GM19438 (cell line): Measurements from ENCODE around the gene STK11IP.

Experiments
- ATAC-seq: cut with Tn5 transposase; IDR thresholded peaks from one replicate; pipeline ENCODE4 v1.9.1; 2021; ENCODE audit warnings: low read depth; ENCODE audit not compliant: unreplicated experiment

Gene STK11IP

DNA sequence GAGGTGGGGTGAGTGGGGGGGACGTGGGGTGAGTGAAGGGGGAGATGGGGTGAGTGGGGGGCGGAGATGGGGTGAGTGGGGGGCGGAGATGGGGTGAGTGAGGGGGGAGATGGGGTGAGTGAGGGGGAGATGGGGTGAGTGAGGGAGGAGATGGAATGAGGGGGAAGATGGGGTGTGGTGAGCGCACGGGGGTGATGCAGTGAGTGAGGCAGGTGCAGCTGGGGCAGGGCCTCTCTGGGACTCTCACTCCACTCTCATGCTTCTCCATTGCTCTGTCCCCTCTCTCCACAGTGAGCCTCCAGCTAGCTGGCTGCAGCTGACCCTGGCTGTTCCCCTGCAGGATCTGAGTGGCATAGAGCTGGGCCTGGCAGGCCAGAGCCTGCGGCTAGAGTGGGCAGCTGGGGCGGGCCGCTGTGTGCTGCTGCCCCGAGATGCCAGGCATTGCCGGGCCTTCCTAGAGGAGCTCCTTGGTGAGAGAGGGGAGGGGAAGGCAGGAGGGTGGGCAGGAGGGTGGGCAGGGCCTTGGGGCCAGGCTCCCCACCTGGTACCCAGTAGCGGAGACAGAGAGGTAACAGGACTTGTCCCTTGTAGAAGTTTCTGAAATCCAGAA is 15.9 kb downstream of the STK11IP start:
- no peak for ATAC-seq

DNA sequence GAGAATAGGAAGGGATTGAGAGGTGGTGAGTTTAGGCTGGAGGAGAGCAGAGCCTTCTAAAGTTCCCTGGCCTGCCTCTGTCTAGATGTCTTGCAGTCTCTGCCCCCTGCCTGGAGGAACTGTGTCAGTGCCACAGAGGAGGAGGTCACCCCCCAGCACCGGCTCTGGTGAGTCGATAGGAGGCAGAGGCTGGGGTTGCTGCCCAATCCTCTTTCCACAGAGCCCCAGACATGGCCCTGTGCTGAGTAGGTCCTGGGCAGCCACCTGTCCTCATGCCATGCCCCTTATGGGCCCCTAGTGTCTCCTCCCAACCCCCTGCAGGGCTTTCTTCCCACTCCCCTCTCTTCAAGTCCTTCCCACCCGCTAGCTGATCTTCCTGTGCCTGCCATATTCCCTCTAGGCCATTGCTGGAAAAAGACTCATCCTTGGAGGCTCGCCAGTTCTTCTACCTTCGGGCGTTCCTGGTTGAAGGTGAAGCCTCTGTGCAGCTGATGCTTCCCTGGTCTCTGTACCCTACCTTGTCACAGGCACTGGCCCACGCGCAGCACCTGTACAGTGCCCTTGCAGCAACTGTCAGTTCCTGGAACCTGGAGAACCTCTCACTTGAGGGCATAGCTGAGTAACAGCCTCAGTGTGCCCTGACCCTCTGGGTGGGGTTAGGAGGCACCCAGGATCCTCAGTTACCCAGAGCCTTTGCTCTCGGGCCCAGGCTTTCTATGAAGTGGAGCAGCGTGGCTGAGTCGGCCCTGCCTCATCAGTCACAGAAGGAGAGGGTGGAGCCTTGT is 16.6 kb downstream of the STK11IP start:
- ATAC-seq, result no peak

DNA sequence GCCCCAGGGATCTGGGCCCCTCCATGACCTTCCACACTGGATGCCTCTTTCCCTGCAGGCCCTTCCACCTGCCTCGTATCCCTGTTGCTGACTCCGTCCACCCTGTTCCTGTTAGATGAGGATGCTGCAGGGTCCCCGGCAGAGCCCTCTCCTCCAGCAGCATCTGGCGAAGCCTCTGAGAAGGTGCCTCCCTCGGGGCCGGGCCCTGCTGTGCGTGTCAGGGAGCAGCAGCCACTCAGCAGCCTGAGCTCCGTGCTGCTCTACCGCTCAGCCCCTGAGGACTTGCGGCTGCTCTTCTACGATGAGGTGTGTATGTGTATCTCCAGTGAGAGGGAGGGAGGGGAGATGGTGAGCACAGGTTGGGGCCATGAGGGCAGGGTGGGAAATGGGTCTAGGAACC is 17.4 kb downstream of the STK11IP start:
- ATAC-seq, result no peak

GRCh38 chr2:219615894-219616293 is 18.2 kb downstream of the STK11IP start:
- ATAC-seq, result no peak

DNA sequence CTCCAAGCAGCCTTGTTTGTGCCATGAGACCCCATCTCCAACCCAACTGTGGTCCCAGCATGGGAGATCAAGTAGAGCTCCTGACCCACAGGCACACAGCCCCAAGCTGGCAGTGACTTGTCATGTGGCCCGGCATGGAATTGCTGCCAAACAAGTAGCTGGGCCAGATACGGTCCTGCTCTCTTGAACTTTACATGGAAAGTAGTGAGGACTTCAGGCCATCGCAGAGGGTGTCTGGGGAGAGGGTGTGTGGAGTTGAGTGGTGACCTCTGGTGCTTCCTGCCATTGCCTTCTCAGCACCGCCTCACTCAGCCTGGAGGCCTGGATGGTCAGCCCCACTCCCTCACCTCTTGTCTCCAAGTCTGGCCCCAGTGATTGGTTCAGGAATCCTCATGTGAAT is 18.9 kb downstream of the STK11IP start:
- no peak for ATAC-seq

DNA sequence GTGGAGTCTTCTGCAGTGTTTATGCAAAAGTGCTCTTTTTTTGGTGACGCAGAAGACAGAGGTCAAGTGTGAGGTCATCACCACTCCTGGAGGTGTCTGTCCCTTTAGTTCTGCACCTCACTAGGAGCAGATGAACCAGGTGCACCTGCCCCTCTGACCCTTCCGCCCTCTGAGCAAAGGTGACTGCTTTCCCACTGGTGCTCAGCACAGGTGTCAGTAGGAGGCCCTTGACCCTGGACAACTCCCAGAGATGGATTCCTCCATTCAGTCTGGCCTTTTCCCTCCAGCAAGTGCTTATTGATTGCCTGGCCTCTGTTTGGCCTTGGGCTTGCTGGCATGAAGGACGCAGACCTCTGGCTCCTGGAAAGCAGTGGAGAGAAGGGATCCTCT is 21.1 kb downstream of the STK11IP start:
- no peak for ATAC-seq

- no peak for ATAC-seq
Measured at GRCh38 chr2:219619235-219619634, 21.6 kb downstream of the STK11IP start.

DNA sequence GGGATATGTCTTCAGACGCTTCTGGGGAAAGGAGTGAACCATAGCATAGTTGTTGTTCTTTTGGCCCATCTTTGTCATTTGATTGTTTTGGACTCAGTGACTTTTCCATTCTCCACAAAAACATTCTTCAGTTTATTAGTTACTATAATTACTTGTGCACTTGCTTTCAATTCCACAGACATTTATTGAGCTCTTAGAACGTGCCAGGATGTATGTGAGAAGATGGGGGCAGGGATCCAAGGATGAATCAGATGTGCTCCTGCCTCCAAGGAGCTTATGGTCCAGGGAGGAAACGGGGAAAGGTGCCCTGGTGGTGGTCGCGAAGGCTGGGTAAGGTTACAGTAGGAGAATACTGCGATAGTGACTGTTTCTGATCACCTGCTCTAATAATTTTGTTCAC is 22.9 kb downstream of the STK11IP start:
- ATAC-seq, result no peak

GRCh38 chr2:219621935-219622334 is 24.3 kb downstream of the STK11IP start:
- no peak for ATAC-seq

- ATAC-seq, result no peak
Measured at GRCh38 chr2:219622472-219622871, 24.8 kb downstream of the STK11IP start.

GRCh38 chr2:219624565-219624964 is 26.9 kb downstream of the STK11IP start:
- ATAC-seq, result no peak

GRCh38 chr2:219625179-219625578 is 27.5 kb downstream of the STK11IP start:
- ATAC-seq, result no peak

DNA sequence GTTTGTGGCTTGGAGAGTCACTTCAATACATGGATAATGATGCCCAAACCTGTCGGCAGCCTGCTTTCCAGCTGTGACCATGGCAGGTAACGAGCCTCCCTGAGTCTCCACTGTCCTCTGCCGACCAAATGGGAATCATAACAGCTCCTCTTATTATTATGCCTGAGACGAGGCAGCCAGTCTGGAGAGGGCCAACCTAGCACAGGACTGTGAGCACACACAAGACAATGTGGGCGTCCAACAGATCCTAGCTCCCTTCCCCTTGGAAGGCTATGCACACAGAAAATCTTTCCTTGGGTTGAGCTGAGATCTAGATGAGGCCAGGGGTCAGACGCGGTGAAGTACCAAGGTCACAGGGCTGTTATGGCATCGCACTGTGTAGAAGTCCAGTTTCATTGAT is 28.9 kb downstream of the STK11IP start:
- ATAC-seq, result no peak

DNA sequence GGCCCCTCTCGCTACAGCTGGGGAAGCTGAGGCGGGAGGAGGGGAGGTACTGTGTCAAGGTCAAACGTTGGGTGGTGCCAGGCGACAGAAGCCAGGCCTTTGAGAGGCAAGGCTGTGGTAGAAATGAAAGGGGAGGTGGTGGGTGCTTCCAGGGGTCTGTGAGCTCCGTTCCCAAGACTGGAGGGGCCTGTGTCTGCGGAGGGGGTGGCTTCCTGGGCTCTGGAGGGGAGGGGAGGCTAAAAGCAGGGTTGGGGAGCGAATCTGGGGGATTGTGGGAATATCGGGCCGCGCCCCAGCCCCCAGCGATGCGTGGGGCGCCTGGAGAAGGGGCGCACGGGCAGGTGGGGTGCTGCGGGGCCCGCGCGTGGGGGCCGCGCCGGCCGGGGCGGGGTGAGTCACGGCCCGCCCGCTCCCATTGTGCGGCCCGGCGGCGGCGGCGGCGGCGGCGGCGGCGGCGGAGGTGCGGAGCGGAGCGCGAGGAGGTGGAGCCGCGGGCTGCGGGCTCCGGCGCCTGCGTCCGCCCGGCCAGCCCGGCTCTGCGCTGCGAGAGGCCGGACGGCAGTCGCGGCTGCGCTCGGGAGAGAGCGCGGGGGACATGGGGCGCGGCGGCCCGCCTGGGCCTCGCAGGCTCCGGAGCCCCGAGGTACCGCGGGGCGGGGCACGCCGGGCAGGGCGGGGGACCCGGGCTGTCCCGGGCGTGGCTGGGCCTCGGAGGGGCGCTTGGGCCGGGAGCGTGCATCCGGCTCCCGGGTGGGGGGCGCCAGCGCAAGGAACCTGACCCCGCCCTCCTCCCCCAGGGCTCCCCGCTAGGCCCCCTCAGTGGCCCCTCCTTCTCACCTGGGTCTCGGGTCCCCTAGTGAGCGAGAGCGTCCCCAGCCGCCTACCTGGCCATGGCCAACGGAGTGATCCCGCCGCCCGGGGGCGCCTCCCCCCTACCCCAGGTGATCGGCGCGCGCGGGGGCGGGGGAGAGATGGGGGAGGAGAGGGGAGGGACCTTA is 29.7 kb downstream of the STK11IP start, which contains the start of gene SLC4A3:
Gene SLC4A3, plus strand, starts transcription at position 528 of the 998 bp plus-strand sequence. Its CDS starts 363 bp downstream, at position 891.
- ATAC-seq, result no peak

- no peak for ATAC-seq
Measured at GRCh38 chr2:219628235-219628985, 30.8 kb downstream of the STK11IP start.

GRCh38 chr2:219628986-219629901 is 31.6 kb downstream of the STK11IP start:
- ATAC-seq, result no peak

DNA sequence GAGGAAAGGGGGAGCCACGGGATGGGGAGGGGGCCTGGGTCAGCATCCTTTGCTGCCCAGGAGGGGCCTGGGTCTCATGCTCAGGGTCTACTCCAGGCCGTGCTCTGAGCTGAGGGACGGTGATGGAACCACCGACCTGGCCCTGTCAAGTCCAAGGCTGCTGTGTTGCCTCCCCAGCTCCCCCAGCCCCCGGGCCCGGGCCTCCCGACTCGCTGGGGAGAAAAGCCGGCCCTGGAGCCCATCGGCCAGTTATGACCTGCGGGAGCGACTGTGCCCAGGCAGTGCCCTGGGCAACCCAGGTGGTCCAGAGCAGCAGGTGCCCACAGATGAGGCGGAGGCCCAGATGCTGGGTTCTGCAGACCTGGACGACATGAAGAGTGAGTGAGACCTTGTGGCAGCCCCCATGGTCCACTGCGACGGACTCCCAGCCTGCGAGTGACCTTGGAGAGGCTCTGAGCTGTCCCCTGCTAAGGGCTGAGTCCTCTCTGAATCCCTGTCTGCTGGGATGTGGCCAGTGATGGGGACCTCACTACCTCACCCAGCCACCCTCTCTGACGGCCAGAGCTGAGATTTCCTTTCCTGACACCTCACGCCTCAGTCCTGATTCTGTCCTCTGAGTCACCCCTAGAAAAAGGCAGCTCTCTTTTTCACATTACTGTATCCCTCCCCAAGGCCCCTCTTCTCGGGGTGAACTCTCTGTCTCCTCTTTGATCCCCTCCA is 32.5 kb downstream of the STK11IP start:
- ATAC-seq, result no peak

DNA sequence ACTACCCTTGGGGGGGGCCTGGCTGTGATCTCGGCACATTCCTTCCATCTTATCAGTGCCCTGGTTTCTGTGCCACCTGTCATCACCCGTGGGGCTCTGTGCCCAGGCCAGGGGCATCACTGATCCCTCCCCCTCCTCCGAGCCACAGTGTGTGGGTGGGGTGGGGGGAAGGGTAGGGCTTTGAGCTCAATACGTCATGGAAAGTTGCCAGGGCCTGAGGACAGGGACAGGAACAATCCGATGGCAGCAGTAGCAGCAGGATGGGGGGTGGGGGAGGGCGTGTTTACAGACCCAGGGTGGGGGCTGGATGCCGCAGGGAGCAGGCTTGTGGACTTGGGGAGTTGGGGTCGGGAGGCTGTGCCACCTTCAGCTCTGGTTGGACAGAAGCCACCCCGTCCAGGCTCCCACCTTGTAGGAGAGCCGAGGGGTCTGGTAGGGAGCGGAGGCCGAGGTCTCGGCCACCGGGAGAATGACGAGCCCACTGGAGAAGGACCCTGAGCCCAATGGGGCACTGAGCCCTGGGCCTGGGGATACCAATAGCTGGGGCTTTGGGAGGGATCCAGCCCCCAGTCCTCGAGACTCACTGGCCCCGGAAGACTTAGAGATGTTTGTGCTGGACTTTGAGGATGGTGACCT is 33.2 kb downstream of the STK11IP start:
- no peak for ATAC-seq
